IgD-negative memory B cell (primary cell): ENCODE results near the gene DNAJC6. TPM values are rescaled to one million over a fixed set of nuclear protein-coding genes. Genes with fewer than 3 reads are reported as not detected.

ENCODE experiments used
- H3K27ac Mint-ChIP-seq, 3 donors: one replicate each; pipeline ENCODE4 v1.8.0; 2020 to 2022; ENCODE audit warnings: mild to moderate bottlenecking in 3 of 3, mixed read lengths in 3 of 3, moderate library complexity in 1 of 3
- H3K27me3 Mint-ChIP-seq: one replicate; pipeline ENCODE4 v1.8.0; 2021; ENCODE audit warnings: mixed read lengths
- H3K36me3 Mint-ChIP-seq: one replicate; pipeline ENCODE4 v1.8.0; 2020; ENCODE audit warnings: mild to moderate bottlenecking, mixed read lengths
- H3K4me1 Mint-ChIP-seq, 3 donors: one replicate each; pipeline ENCODE4 v1.8.0; 2020 to 2022; ENCODE audit warnings: mixed read lengths in 3 of 3, mild to moderate bottlenecking in 1 of 3
- H3K4me3 Mint-ChIP-seq, 4 donors: one replicate each; pipeline ENCODE4 v1.8.0; 2020 to 2022; ENCODE audit warnings: mild to moderate bottlenecking in 4 of 4, mixed read lengths in 4 of 4, moderate library complexity in 3 of 4
- H3K9me3 Mint-ChIP-seq, 3 donors: one replicate each; pipeline ENCODE4 v1.8.0; 2020 to 2021; ENCODE audit warnings: mixed read lengths in 3 of 3, mild to moderate bottlenecking in 1 of 3
- polyA plus RNA-seq: library from polyadenylated mRNA; unstranded; fragments of 300-500 nt; fragmentation: Illumina TruSeq; gene quantifications from one replicate; pipeline ENCODE4 v1.2.3, GENCODE V29; 2021

DNAJC6 gene
- polyA plus RNA-seq, result 1.1 TPM

DNA sequence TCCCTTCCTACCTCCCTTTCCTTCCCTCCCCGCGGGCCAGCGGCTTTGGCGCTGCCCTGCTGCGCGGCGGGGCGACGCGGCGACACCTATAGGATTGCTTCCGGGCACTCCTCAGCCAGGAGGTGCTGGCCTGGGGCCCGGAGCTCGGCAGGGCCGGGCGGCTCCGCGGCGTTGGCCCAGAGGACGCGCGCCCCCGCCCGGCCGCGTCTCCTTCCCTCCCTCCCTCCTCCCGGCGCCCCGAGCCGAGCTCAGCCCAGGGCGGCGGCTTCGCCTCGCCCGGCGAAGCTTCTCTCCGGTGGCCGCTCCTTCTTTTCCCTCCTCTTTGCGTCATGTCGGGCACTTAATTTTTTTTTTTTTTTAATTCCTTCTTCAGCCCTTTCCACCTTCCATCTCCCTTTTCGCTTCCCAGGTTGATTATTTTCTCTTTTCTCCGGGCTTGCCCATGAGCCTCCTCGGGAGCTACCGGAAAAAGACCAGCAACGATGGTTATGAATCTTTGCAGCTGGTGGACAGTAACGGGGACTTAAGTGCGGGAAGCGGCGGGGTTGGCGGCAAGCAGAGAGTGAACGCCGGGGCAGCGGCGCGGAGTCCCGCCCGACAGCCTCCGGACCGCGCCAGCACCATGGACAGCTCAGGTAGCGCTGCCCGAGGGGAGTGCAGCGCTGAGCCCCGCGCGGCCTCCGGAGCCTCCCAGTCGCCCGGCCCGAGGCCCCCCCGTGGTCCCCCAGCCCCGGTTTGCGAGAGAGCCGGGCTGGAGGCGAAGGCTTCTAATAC is at the start of gene DNAJC6:
DNAJC6 (plus strand) TSS at position 240 of the 774 bp plus-strand sequence; CDS start at position 443, 203 bp downstream.
- Mint-ChIP-seq H3K4me3 (peak within 1 kb of the TSS in 1 of 4 donors; percentile 41), H3K27me3 (peaks cover 29% of the 10 kb centered on the region), H3K27ac (no peak within 1 kb of the TSS), H3K4me1 (peaks cover 0 to 2% (median 0%) of the 10 kb centered on the region in 3 donors), H3K9me3 (peaks cover 0 to 2% (median 1%) of the 10 kb centered on the region in 3 donors), H3K36me3 (no peaks in the 10 kb centered on the region)

DNA sequence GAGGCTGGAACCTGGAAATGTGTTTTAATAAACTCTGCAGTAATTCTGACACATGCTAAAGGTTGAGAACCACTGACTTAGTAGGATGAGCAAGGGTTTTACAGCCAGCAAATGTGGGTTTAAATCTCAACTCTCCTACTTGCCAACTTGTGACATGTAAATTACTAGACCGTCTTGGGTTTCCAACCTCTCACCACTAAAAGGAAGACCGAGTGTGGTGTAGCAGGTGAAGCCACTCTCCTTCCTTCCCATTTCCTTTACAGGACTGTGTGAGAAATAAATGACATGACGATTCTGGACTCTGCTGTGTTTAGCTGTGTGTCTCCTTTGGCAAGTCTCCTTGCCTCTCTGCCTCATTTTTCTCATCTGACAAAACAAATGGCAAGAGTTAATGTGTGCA is 49.5 kb upstream of the DNAJC6 start:
- H3K27me3 Mint-ChIP-seq, result peaks cover 17% of the 10 kb centered on the region
- H3K4me3 Mint-ChIP-seq, result no peak overlapping the region
- peaks cover 4 to 8% (median 4%) of the 10 kb centered on the region in 3 donors for H3K4me1 Mint-ChIP-seq
- no peaks in the 10 kb centered on the region for H3K36me3 Mint-ChIP-seq
- no peak overlapping the region for H3K27ac Mint-ChIP-seq
- H3K9me3 Mint-ChIP-seq, result no peaks in the 10 kb centered on the region

DNA sequence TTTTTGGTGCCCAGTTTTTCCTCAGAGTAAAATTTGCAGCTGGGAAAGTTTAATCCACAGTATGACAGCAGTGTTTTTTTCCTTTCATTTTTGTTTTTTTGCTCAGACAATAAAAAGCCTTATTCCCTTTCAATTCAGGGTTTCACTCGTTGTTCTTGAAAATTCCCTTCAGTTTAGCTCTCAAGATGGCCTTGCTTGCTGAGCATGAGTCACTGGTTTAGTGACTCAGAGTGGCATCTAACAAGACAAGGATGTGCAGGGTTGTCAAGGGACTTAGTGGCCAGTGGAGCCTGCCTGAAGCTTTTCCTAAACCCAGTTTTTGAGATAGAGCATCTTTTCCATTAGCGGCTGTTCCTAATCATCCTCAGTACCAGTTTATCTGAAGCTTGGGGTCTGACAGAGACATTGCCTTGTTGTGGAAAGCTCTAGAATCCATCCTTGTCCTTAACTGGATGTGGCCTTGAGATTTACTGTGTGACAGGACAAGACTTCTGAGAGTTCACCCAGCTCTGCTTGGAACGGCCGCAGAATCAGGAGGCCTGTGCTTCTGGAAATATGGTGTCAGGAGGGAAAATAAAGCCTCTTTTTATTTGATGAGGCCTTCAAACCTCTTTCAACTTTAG is 48.4 kb upstream of the DNAJC6 start:
- H3K36me3 Mint-ChIP-seq, result no peaks in the 10 kb centered on the region
- H3K9me3 Mint-ChIP-seq, result no peaks in the 10 kb centered on the region
- H3K27ac Mint-ChIP-seq, result no peak overlapping the region
- no peak overlapping the region for H3K4me3 Mint-ChIP-seq
- peaks cover 13% of the 10 kb centered on the region for H3K27me3 Mint-ChIP-seq
- peaks cover 1 to 2% (median 2%) of the 10 kb centered on the region in 3 donors for H3K4me1 Mint-ChIP-seq

DNA sequence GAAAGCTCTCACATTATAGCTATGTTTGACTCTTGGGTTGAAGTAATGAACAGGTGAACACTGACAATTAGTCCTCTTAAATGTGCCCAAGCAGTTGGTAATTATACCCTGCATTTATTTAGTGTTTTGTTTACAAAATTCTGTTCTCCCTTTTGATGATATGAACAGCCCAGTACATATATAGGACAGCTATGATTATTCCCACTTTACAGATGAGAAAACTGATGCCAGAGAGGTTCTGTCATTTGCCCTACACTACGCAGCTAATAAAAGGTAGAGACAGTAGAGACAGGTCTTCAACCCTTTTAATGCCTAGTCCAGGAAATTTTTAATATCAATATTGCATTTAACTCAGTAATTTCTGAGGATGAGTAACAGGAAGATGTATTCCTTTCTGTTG is 46.1 kb upstream of the DNAJC6 start:
- H3K9me3 Mint-ChIP-seq, result no peaks in the 10 kb centered on the region
- H3K4me1 Mint-ChIP-seq, result peaks cover 6 to 7% (median 6%) of the 10 kb centered on the region in 3 donors
- no peak overlapping the region for H3K27ac Mint-ChIP-seq
- no peaks in the 10 kb centered on the region for H3K36me3 Mint-ChIP-seq
- peaks cover 30% of the 10 kb centered on the region for H3K27me3 Mint-ChIP-seq
- H3K4me3 Mint-ChIP-seq, result no peak overlapping the region

DNA sequence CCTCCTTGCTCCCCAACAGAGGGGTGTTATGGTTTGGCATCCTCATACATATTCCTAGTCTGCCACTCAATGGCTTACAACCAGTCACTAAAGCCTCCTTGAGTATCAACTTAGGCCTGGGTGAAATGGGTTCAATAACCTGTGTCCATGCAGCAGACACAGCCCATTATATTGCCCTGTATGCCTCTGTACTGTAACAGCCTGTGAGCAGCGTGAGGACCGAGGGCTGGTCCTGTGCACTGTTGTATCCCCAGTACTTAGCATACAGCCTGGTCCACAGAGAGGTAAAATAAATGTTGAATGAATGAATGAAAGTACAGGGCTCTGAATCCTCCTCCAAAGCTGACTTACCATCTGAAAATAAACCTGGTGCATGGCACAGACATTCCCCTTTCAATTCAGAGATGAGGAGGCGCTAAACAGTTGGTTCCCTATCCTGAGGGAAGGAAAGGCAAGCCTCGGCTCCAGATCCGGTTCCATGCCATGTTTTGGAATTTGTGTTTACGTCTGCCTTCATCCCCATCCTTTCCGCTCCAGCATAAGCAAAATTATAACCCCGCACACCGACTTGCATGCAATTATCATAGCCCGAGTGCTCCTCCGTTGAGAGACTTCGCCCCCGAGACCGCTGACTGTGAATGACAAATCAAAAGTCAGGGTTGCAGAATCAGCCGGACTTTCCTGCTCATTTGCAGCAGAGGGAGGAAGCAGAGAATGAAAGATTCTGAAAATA is 45.0 kb upstream of the DNAJC6 start:
- Mint-ChIP-seq H3K4me3 (peak overlapping the region in 2 of 4 donors; percentile 34 to 88), H3K36me3 (no peaks in the 10 kb centered on the region), H3K9me3 (no peaks in the 10 kb centered on the region), H3K4me1 (peaks cover 6 to 7% (median 6%) of the 10 kb centered on the region in 3 donors), H3K27me3 (peaks cover 30% of the 10 kb centered on the region), H3K27ac (no peak overlapping the region)

DNA sequence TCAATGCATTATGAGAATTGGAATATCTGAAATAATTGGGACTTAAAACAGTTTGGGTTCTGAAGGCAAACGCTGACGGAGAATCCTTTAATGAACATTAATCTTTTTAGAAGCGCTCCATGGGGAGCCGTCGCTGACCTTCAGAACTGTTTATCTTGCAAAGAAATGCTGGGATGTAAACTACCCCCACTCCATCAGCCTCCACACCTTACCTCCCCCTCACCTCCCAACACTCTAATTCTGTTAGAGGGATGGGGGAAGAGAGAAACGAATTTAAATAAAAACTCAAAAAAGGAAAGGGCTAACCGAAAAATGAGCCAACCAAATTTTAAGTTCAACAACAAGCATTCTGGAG is 44.1 kb upstream of the DNAJC6 start:
- Mint-ChIP-seq H3K27me3 (peaks cover 34% of the 10 kb centered on the region), H3K9me3 (no peaks in the 10 kb centered on the region), H3K27ac (no peak overlapping the region), H3K4me3 (peak overlapping the region; percentile 8 to 78 (median 64)), H3K36me3 (no peaks in the 10 kb centered on the region), H3K4me1 (peaks cover 6 to 7% (median 6%) of the 10 kb centered on the region in 3 donors)

DNA sequence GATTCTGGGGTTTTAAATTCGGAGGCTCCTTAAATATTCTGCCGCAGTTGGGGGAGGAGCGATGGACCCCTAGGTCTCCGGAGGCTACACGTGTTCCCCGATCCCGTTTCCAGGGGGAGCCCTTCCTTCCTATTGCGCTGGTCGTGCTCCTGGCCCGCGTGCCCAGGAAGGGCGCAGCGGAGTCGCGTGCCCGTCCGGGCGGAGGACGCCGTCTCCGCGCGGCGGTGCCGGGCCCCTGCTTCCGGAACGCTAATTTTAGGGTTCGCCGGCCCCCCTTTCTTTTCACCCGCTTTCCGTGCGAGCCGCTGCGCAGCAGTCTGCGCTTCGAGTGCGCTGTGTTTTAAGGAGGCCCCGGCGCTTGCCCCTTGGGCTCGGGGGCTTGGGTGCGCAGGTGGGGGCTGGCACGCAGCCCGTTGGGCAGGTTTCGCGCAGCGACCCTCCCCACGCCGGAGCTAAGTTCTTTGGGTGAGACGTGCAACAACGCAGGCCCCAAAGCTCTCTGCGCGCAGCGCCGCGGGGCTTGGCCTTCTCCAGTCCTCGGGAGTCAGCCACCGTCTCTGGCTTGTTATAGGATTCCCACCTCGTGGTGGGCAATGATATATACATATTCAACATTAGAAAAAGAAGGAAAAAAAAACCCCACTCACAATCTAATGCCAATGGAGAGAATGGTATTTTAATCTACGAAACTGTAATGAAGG is 43.5 kb upstream of the DNAJC6 start:
- no peaks in the 10 kb centered on the region for H3K36me3 Mint-ChIP-seq

DNA sequence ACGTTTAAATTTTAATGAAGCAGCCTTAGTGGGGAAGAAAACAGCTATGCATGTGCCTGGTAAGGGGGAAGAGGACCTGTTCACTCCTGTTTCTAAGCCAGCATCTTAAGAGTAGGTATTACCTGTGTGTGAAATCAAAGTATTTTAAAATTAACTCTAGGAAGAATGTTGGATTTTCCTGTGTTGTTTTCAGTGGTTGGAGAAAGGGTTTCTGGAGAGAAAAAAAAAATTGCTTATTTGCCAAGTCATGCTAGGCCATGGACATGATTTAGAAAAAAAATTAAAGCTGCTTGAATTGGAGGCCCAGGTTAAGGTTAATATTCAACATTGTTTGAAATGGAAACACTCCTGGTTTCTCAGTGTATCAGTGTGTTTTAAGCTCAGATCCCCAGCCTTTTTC is 42.9 kb upstream of the DNAJC6 start:
- Mint-ChIP-seq H3K4me3 (peak overlapping the region; percentile 8 to 83 (median 64)), H3K27me3 (peaks cover 34% of the 10 kb centered on the region), H3K36me3 (no peaks in the 10 kb centered on the region), H3K27ac (peak overlapping the region in 2 of 3 donors; percentile 56 to 67), H3K4me1 (peaks cover 6 to 7% (median 6%) of the 10 kb centered on the region in 3 donors), H3K9me3 (no peaks in the 10 kb centered on the region)

More for the DNA sequence above, 43.5 kb upstream of the DNAJC6 start:
- H3K9me3 Mint-ChIP-seq, result no peaks in the 10 kb centered on the region
- H3K27ac Mint-ChIP-seq, result peak overlapping the region in 2 of 3 donors; percentile 67 to 72
- peaks cover 34% of the 10 kb centered on the region for H3K27me3 Mint-ChIP-seq
- H3K4me3 Mint-ChIP-seq, result peak overlapping the region; percentile 8 to 83 (median 64)
- H3K4me1 Mint-ChIP-seq, result peaks cover 6 to 7% (median 6%) of the 10 kb centered on the region in 3 donors

DNA sequence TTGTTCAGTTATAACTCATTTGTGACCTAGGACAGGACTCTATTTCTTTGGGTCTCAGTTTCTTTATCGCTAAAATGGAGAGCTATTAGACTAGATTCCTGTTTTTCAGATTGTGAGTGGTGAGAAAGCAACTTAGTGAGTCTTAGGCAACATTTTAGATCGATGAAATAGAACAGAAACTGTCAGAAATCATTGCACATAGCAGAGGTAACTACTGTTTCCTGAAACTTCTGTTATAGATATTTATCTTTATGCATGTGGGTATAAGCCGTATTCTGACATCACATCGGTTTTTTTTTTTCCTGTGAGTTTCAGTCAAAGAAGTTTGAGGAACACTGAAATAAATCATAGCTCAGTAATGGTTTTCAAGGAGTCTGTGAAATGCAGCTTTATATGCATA is 42.1 kb upstream of the DNAJC6 start:
- Mint-ChIP-seq H3K27me3 (peaks cover 34% of the 10 kb centered on the region), H3K9me3 (no peaks in the 10 kb centered on the region), H3K4me1 (peaks cover 6 to 7% (median 6%) of the 10 kb centered on the region in 3 donors), H3K27ac (no peak overlapping the region), H3K4me3 (peak overlapping the region in 1 of 4 donors; percentile 69), H3K36me3 (no peaks in the 10 kb centered on the region)

DNA sequence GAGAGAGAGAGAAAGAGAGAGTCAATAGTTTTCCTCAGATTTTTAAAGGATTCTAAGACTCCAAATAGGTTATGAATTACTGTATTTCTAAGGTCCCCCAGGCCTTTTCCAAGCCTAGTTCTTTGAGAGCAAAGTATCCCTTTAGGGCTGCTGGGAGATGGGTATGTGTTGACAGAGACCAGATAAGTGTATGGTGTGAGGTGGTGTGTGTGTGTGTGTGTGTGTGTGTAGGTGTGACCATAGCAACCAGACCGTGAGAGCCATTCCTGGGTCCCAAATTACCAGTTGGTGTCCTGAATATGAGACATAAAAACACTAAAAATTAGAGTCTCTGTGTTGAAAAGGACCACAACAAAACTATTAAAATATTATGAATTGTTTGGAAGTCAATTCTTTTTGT is 41.7 kb upstream of the DNAJC6 start:
- Mint-ChIP-seq H3K36me3 (no peaks in the 10 kb centered on the region), H3K4me1 (peaks cover 6 to 7% (median 6%) of the 10 kb centered on the region in 3 donors), H3K27me3 (peaks cover 36% of the 10 kb centered on the region), H3K4me3 (no peak overlapping the region), H3K27ac (no peak overlapping the region), H3K9me3 (no peaks in the 10 kb centered on the region)

DNA sequence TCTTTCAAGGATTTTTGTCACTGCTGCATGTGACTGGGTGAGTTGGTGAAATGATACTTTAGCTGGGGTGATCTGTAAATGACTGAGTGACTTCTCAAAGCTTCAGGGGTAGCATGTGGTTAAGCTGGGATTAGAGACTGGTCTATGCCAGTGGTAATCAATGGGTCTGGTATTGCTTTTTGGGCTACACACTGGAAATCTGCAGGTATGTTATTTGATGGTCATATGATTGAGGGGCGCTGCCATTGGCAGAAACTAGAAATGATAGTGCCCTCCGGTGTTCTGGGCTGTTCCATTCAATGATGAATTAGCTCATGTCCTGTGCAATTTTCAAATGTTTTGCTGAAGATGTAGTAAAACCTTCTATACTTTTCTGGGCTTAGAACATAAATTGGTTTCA is 39.7 kb upstream of the DNAJC6 start:
- H3K4me1 Mint-ChIP-seq, result peaks cover 6 to 7% (median 6%) of the 10 kb centered on the region in 3 donors
- H3K27ac Mint-ChIP-seq, result no peak overlapping the region
- H3K36me3 Mint-ChIP-seq, result no peaks in the 10 kb centered on the region
- peaks cover 31% of the 10 kb centered on the region for H3K27me3 Mint-ChIP-seq
- H3K9me3 Mint-ChIP-seq, result no peaks in the 10 kb centered on the region
- no peak overlapping the region for H3K4me3 Mint-ChIP-seq

DNA sequence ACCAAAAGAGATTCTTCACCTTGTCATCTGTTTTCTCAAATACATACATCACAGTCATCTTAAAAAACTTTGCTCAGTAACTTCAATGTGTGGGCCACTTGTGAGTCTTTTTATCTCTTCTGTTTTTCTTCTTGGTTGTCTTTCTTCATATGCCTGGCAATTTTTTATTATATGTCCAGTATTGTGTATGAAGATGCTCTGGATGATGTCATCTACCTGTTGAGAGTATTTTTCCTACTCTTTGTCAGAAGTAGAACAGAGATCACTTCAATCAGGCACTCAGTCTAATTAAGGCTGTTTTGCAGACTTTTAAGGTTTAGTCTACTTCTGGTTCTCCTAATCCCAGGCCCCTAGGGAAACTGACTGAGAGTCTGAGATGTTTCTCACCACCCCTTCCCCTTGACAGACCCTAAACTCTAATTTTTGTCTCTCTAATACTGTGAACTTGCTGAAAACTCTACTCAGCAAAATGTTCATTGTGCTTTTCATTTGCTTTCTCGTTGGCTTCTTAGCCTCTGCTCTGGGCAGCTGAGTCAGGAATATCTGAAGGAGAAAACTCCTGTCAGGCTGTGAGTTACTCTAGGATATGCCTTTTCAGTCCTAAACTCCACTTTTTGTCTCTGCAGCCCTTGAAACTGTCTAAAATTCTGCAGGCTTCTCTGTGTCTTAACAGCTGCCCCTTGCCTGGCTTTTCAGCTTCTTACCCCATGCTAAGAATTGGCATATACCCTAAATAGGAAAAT is 33.0 kb upstream of the DNAJC6 start:
- peaks cover 0 to 1% (median 0%) of the 10 kb centered on the region in 3 donors for H3K9me3 Mint-ChIP-seq
- no peaks in the 10 kb centered on the region for H3K4me1 Mint-ChIP-seq
- no peak overlapping the region for H3K27ac Mint-ChIP-seq
- H3K27me3 Mint-ChIP-seq, result peaks cover 14% of the 10 kb centered on the region
- H3K4me3 Mint-ChIP-seq, result no peak overlapping the region
- peaks cover 2% of the 10 kb centered on the region for H3K36me3 Mint-ChIP-seq

DNA sequence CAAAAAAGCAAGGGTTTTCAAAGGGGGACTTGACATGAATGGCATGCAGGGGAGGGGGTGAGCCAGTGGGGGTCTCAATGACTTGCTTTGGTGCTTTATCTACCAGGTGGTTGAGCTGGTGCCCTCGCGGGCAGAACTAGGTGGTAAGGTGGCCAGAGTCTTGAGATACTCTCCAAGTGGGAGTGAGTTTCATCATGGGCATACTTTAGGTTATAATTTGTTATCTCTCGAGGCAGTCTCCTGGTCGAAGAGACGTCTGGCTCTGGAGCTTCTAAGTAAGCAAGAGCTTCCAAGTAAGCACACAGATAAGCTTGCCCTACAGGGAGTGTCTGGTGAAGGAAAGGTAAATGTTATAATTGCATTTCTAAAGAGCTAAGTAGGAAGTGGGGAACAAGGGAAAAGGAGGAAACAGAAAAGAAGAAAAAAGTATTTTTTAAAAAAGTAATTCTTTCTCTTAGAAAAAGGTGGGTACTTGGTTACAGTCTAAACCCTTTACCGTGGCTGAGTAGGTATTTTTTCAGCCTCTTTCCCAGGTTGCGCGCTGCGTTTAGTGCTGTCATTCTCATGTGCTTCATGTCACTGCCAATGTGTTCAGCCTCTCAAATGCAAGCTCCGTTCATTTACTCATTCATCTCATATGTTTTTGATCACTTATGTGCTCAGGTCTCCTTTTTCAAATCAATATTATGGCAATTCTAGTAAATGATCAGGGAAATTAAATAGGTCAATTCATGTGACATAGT is 31.6 kb upstream of the DNAJC6 start:
- Mint-ChIP-seq H3K9me3 (peaks cover 0 to 1% (median 0%) of the 10 kb centered on the region in 3 donors), H3K4me3 (no peak overlapping the region), H3K27ac (no peak overlapping the region), H3K4me1 (no peaks in the 10 kb centered on the region), H3K27me3 (peaks cover 12% of the 10 kb centered on the region), H3K36me3 (peaks cover 2% of the 10 kb centered on the region)
